Loucy (cell line): ENCODE results near the gene SCARB1.

Experiments
- CTCF ChIP-seq: fragments of 200-600 bp; sonication (generic); conservative IDR thresholded peaks from 2 replicates; pipeline ENCODE4 v1.5.1; 2014; ENCODE audit warnings: mild to moderate bottlenecking, antibody characterized with exemption, low read length
- EZH2phosphoT487 ChIP-seq: fragments of 200-600 bp; IDR thresholded peaks from 2 replicates; pipeline ENCODE4 v1.6.1; 2018; ENCODE audit warnings: antibody characterized with exemption, mild to moderate bottlenecking, moderate library complexity, borderline replicate concordance

DNA sequence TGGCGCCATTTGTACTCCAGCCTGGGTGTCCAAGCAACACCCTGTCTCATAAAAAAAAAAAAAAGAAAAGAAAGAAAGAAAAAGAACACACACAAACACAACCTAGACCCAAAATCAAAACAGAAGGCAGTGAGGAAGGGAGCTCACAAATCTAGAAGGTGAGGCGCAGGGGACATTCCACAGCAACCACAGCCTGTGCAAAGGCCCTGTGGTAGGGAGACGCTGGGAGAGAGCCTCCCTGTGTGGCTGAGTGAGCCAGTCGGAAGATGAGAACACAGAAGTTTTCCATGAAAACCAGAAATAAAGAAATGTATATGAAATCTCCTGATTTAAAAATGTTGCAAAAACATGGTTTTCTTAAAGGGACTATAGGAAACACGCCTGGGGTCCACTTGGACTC lies 44.6 kb downstream of the SCARB1 start:
- TF ChIP-seq CTCF (no peak), EZH2phosphoT487 (no peak)
